Epithelial cell of proximal tubule (primary cell): ENCODE data around the gene RAD51B. TPM values are rescaled to one million over a fixed set of nuclear protein-coding genes. Genes with fewer than 3 reads are reported as not detected.

Experiments used
- DNase-seq: peaks from one replicate; pipeline ENCODE4 v3.0.0-alpha.2; 2011; ENCODE audit warnings: low read depth
- H3K4me3 ChIP-seq: 2 replicates; pipeline ENCODE4 v1.5.1; 2011; ENCODE audit warnings: low read depth, mild to moderate bottlenecking, low read length
- total RNA-seq: library from RNA; depleted of rRNA; stranded (reverse); fragments of >200 nt; gene quantifications from 2 replicates; pipeline ENCODE4 v1.2.3, GENCODE V29; 2015
- TF ChIP-seq, protein P1 (sequence below): conservative IDR thresholded peaks from 2 replicates; pipeline ENCODE4 v1.5.1; 2012; ENCODE audit warnings: low read depth, mild to moderate bottlenecking, low read length

The RAD51B gene
- total RNA-seq, 1 donor from 2014 or later = 6.3 TPM

DNA sequence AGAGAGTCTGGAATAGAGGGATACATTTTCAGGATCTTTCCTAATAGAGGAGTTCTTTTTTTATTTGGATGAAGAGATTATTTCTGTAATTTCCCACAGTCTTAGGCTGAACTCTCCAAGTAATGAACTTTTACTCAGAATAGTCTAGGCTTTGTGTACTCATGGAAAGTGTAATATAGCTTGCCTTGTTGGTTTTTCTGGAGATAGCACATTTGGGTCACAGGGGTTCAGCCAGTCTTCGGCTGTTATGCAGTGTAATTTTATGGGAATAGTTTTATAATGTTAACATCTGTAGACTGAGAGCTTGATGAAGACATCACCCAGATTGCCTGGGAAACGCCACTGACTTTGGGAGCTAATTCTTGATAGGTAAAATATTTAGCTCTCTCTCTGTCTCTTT, 450.8 kb downstream of the RAD51B start:
- no peak for DNase-seq
- TF ChIP-seq, protein P1, sequence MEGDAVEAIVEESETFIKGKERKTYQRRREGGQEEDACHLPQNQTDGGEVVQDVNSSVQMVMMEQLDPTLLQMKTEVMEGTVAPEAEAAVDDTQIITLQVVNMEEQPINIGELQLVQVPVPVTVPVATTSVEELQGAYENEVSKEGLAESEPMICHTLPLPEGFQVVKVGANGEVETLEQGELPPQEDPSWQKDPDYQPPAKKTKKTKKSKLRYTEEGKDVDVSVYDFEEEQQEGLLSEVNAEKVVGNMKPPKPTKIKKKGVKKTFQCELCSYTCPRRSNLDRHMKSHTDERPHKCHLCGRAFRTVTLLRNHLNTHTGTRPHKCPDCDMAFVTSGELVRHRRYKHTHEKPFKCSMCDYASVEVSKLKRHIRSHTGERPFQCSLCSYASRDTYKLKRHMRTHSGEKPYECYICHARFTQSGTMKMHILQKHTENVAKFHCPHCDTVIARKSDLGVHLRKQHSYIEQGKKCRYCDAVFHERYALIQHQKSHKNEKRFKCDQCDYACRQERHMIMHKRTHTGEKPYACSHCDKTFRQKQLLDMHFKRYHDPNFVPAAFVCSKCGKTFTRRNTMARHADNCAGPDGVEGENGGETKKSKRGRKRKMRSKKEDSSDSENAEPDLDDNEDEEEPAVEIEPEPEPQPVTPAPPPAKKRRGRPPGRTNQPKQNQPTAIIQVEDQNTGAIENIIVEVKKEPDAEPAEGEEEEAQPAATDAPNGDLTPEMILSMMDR = no peak
- no peak overlapping the region for H3K4me3 ChIP-seq

DNA sequence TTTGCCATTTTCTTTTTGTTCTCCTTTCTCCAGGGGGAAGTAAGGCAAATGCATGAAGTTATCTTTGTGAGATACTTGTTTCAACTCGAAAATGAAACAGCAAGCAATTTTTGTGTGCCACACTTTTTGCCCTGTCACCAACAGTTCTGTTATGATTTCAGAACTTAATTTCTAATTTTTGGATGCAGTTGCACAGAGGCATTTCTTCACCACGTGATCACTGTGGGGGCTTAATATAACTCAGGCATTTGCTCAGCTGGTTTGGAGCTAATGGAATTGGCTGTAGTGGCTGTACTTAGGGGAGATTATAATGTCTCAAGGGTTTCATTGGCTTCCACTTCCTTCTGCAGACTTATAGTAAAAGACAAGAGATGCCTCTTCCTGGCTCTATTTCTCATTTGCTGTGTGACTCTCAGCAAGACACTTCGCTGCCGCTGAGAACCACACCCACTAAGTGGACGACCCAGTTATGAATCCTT, 452.4 kb downstream of the RAD51B start:
- no peak overlapping the region for H3K4me3 ChIP-seq
- DNase-seq = no peak
- TF ChIP-seq, protein P1 = no peak

DNA sequence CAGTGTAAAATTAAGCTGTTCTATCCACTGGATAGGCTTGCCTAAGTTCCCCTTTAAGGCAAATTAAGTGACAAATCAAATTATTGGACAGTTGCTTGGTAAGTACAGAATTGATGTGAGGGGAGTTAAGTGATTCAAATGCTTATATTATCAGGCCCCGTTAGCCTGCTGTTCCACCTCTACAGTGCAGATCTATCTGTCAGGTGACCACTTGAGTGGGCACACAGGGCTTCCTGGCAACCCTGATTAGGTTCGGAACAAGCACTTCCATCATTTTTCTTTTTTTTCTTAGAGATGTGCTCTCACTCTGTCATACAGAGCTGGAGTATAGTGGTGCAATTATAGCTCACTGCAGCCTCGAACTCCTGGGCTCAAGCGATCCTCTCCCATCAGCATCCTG, 453.8 kb downstream of the RAD51B start:
- H3K4me3 ChIP-seq = no peak overlapping the region
- no peak for DNase-seq
- TF ChIP-seq, protein P1 = no peak

DNA sequence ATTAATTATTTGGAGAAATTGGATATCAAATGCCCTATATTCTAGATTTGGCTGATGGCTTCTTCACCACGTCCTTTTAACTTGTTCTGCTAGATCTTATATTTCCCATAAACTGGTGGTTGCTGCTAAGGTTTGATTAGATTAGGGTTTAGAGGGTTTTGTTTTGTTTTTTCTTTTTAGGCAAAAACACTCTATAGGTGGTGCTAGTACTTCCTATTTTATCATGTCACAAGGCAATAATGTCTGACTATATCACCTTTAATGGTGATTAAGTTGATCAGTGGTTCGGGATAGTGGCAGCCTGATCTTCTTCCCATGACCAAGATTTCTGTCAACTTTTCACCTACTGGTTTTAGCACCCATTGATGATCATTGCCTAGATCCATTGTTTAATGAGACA, 455.1 kb downstream of the RAD51B start:
- TF ChIP-seq, protein P1 = no peak
- no peak overlapping the region for H3K4me3 ChIP-seq
- DNase-seq = no peak

DNA sequence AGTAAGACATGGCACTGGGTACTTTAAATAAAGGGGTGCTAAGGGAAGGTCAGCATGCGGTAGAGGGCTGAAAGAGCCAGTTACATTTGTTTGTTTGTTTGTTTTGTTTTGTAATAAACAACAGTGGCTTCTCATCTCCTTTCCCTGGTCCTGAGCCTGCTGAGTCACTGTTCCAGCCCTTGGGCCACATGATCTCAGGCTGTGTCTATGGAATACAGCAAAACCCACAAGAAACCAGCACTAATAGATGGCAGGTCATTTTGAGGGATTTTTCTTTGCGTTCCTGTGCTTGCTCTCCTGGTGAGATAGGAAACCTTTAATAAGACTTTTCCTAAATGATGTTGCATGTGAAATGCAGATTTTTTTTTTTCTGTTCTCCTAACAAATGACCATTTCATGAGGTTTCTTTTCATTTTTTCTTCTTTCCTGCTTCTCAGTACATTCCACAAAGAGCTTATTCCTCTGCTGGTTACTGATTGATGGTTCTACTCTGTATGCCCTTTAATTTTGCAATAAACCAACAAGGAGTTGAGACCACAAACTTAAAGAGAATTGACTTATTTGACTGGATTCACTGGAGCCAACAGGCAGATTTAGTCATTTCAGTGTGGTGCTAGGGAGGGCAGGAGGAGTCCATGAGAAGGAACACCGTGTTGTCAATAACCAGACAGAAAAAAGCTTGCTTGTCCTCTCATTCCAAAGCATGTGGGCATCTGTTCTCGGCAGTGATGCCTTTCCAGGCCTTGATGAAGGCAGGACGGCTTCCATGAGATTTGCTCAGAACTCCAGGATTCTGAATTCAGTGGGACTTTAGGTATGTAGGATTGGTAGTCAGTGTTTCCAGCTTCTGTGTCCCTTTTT, 459.2 kb downstream of the RAD51B start:
- H3K4me3 ChIP-seq = no peak overlapping the region
- DNase-seq = peak; percentile 94
- TF ChIP-seq, protein P1 = no peak

DNA sequence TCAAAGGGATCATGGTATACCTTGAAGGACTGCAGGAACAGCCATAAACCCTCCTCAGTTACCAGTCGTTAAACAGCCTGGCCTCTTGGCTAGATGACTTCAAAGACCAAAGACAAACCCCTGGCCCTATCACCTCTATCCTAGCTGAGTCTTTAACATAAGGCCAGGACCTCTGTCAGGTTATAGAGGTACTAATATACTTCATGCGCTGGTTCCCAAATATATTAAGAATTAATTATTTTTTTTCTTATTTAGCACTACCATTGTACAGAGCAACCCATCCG, 459.8 kb downstream of the RAD51B start:
- TF ChIP-seq, protein P1 = no peak
- no peak overlapping the region for H3K4me3 ChIP-seq
- no peak for DNase-seq

DNA sequence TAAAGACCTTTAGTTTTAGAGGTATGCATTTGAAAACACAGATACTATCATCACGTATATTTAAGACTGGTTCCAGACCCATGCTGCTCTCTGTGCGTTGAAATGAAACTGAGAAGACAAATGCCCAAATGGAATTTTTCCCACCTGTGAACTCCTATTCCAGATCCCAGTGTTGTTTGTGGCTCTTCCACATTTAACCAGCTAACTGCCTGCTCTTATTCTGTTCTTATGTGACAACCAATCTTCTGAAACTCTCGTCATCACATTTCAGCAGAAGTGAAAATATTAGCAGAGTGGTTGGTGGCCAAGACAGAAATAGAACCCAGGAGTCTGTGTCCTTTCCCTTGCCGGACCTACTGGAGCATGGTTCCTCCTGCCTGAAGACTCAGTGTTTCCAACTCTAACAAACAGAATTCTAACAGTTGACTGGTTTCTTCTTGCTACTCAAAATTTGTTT, 460.2 kb downstream of the RAD51B start:
- TF ChIP-seq, protein P1 = no peak
- no peak overlapping the region for H3K4me3 ChIP-seq
- no peak for DNase-seq
